Neural progenitor cell (in vitro differentiated cells): ENCODE measurements around the gene CDC42BPG. TPM values are rescaled to one million over a fixed set of nuclear protein-coding genes. Genes with fewer than 3 reads are reported as not detected.

Experiments used
- DNase-seq: peaks from one replicate; pipeline ENCODE4 v3.0.0-alpha.2; 2016; ENCODE audit warnings: low spot score
- H2AFZ ChIP-seq: fragments of 200-600 bp; sonication (generic); replicated peaks from 2 replicates; pipeline ENCODE4 v1.6.1; 2016; ENCODE audit warnings: antibody characterized with exemption
- H3F3A ChIP-seq: fragments of 200-600 bp; sonication (generic); 2 replicates; pipeline ENCODE4 v1.6.1; 2016; ENCODE audit warnings: antibody characterized with exemption, low read depth
- H3K27ac ChIP-seq: fragments of 200-600 bp; sonication (generic); 2 replicates; pipeline ENCODE4 v1.5.1; 2016; ENCODE audit warnings: mild to moderate bottlenecking
- H3K27me3 ChIP-seq: fragments of 200-600 bp; sonication (generic); 2 replicates; pipeline ENCODE4 v1.6.1; 2016; ENCODE audit warnings: mild to moderate bottlenecking, moderate library complexity
- H3K36me3 ChIP-seq: fragments of 200-600 bp; sonication (generic); 2 replicates; pipeline ENCODE4 v1.5.1; 2016
- H3K4me1 ChIP-seq: fragments of 200-600 bp; sonication (generic); 2 replicates; pipeline ENCODE4 v1.6.1; 2016; ENCODE audit warnings: mixed run types
- H3K4me2 ChIP-seq: fragments of 200-600 bp; sonication (generic); 2 replicates; pipeline ENCODE4 v1.6.1; 2016
- H3K4me3 ChIP-seq: fragments of 200-600 bp; sonication (generic); 2 replicates; pipeline ENCODE4 v1.5.1; 2016
- H3K79me2 ChIP-seq: fragments of 200-600 bp; sonication (generic); 2 replicates; pipeline ENCODE4 v1.6.1; 2016; ENCODE audit warnings: low read depth
- H3K9ac ChIP-seq: fragments of 200-600 bp; sonication (generic); 2 replicates; pipeline ENCODE4 v1.6.1; 2016
- H3K9me3 ChIP-seq: fragments of 200-600 bp; sonication (generic); 2 replicates; pipeline ENCODE4 v1.5.1; 2016; ENCODE audit warnings: low read depth
- H4K20me1 ChIP-seq: fragments of 200-600 bp; sonication (generic); 2 replicates; pipeline ENCODE4 v1.6.1; 2016; ENCODE audit warnings: low read depth
- H3K27ac Mint-ChIP-seq: 3 replicates; pipeline ENCODE4 v1.8.0; 2021; ENCODE audit warnings: mixed read lengths
- H3K27me3 Mint-ChIP-seq: 2 replicates; pipeline ENCODE4 v1.8.0; 2022; ENCODE audit warnings: low read depth, mild to moderate bottlenecking, inconsistent platforms, moderate library complexity, mixed read lengths; ENCODE audit not compliant: insufficient read depth
- H3K36me3 Mint-ChIP-seq: 3 replicates; pipeline ENCODE4 v1.8.0; 2021; ENCODE audit warnings: mixed read lengths
- H3K4me1 Mint-ChIP-seq: 3 replicates; pipeline ENCODE4 v1.8.0; 2021; ENCODE audit warnings: mixed read lengths
- H3K4me3 Mint-ChIP-seq: 3 replicates; pipeline ENCODE4 v1.8.0; 2021; ENCODE audit warnings: mild to moderate bottlenecking, moderate library complexity, mixed read lengths
- H3K9me3 Mint-ChIP-seq: 3 replicates; pipeline ENCODE4 v1.8.0; 2020; ENCODE audit warnings: mixed read lengths
- CTCF ChIP-seq: fragments of 200-600 bp; sonication (generic); IDR thresholded peaks from 2 replicates; pipeline ENCODE4 v1.5.1; 2017; ENCODE audit warnings: antibody characterized with exemption, mild to moderate bottlenecking
- EZH2 ChIP-seq: fragments of 200-600 bp; sonication (generic); IDR thresholded peaks from 2 replicates; pipeline ENCODE4 v1.6.1; 2017; ENCODE audit warnings: antibody characterized with exemption, mild to moderate bottlenecking, moderate library complexity
- EZH2phosphoT487 ChIP-seq: fragments of 200-600 bp; sonication (generic); IDR thresholded peaks from 2 replicates; pipeline ENCODE4 v1.6.1; 2017; ENCODE audit warnings: antibody characterized with exemption
- total RNA-seq: library from RNA; depleted of rRNA; stranded (reverse); fragments of >200 nt; gene quantifications from 2 replicates; pipeline ENCODE4 v1.2.3, GENCODE V29; 2015; ENCODE audit warnings: low replicate concordance

CDC42BPG gene
- total RNA-seq, 1 donor from 2014 or later, result 0.62 TPM

GRCh38 chr11:64796757-64797541, 47.5 kb downstream of the CDC42BPG start:
- Mint-ChIP-seq H3K4me3 (no peak overlapping the region), H3K36me3 (peaks cover 4% of the 10 kb centered on the region), H3K27me3 (no peaks in the 10 kb centered on the region), H3K27ac (no peak overlapping the region), H3K4me1 (peaks cover 2% of the 10 kb centered on the region), H3K9me3 (no peaks in the 10 kb centered on the region)
- Histone ChIP-seq H2AFZ (no peak overlapping the region), H3K9ac (no peak overlapping the region), H3K4me2 (no peak overlapping the region), H3F3A (peaks cover under 1% of the 10 kb centered on the region), H3K4me1 (no peaks in the 10 kb centered on the region), H3K27ac (no peak overlapping the region), H3K36me3 (no peaks in the 10 kb centered on the region), H4K20me1 (no peaks in the 10 kb centered on the region), H3K79me2 (no peaks in the 10 kb centered on the region), H3K9me3 (no peaks in the 10 kb centered on the region), H3K4me3 (no peak overlapping the region), H3K27me3 (no peaks in the 10 kb centered on the region)
- no peak for DNase-seq
- TF ChIP-seq EZH2, result no peak
- TF ChIP-seq CTCF, result no peak
- TF ChIP-seq EZH2phosphoT487, result no peak

- peaks cover 2% of the 10 kb centered on the region for H3K27me3 Mint-ChIP-seq
- no peaks in the 10 kb centered on the region for H3K27me3 ChIP-seq
- no peaks in the 10 kb centered on the region for H3K4me1 ChIP-seq
- no peak overlapping the region for H3K4me3 Mint-ChIP-seq
- no peaks in the 10 kb centered on the region for H3K9me3 ChIP-seq
- peaks cover 2% of the 10 kb centered on the region for H3K4me1 Mint-ChIP-seq
- TF ChIP-seq EZH2 (no peak), CTCF (no peak), EZH2phosphoT487 (no peak)
- H3K9me3 Mint-ChIP-seq, result no peaks in the 10 kb centered on the region
- no peak overlapping the region for H3K9ac ChIP-seq
- no peaks in the 10 kb centered on the region for H3F3A ChIP-seq
- DNase-seq, result no peak
- no peak overlapping the region for H3K4me2 ChIP-seq
- no peak overlapping the region for H2AFZ ChIP-seq
- H3K36me3 Mint-ChIP-seq, result peaks cover 4% of the 10 kb centered on the region
- H3K4me3 ChIP-seq, result no peak overlapping the region
- no peak overlapping the region for H3K27ac Mint-ChIP-seq
- no peaks in the 10 kb centered on the region for H3K36me3 ChIP-seq
- no peak overlapping the region for H3K27ac ChIP-seq
- no peaks in the 10 kb centered on the region for H3K79me2 ChIP-seq
- no peaks in the 10 kb centered on the region for H4K20me1 ChIP-seq
These were observed 48.3 kb downstream of the CDC42BPG start for GRCh38 chr11:64796047-64796756.

- Histone ChIP-seq H3K9ac (no peak overlapping the region), H3K4me1 (no peaks in the 10 kb centered on the region), H2AFZ (no peak overlapping the region), H3F3A (no peaks in the 10 kb centered on the region), H4K20me1 (no peaks in the 10 kb centered on the region), H3K79me2 (no peaks in the 10 kb centered on the region), H3K27me3 (no peaks in the 10 kb centered on the region), H3K27ac (no peak overlapping the region), H3K9me3 (no peaks in the 10 kb centered on the region), H3K4me2 (no peak overlapping the region), H3K4me3 (no peak overlapping the region), H3K36me3 (no peaks in the 10 kb centered on the region)
- TF ChIP-seq EZH2phosphoT487 (no peak), EZH2 (no peak), CTCF (no peak)
- peaks cover 2% of the 10 kb centered on the region for H3K4me1 Mint-ChIP-seq
- no peak for DNase-seq
- peak overlapping the region; percentile 16 for H3K4me3 Mint-ChIP-seq
- peaks cover 4% of the 10 kb centered on the region for H3K36me3 Mint-ChIP-seq
- peaks cover 3% of the 10 kb centered on the region for H3K27me3 Mint-ChIP-seq
- H3K27ac Mint-ChIP-seq, result no peak overlapping the region
- no peaks in the 10 kb centered on the region for H3K9me3 Mint-ChIP-seq
These were observed 49.9 kb downstream of the CDC42BPG start for GRCh38 chr11:64794526-64794925.
